Ammon's horn (tissue), 1 donor: Measurements from ENCODE around the gene ARHGAP21.
A peak's percentile ranks its signal among the peaks of the same experiment; 100 is the strongest.
"Not testable (repeated sequence)": the region's sequence is repeated elsewhere in the genome, so short reads cannot be mapped to it uniquely, and the experiment has no call there.

Source experiments
- DNase-seq: peaks from one replicate; pipeline ENCODE4 v3.0.0-alpha.2; 2016; ENCODE audit warnings: low spot score

ARHGAP21 gene

GRCh38 chr10:24723788-24724380 is at the start of gene ARHGAP21:
Gene ARHGAP21, minus strand, starts transcription at chr10:24723887. Its CDS starts 1,988 bp downstream, at chr10:24721899.
- DNase-seq: peak; percentile 81

DNA sequence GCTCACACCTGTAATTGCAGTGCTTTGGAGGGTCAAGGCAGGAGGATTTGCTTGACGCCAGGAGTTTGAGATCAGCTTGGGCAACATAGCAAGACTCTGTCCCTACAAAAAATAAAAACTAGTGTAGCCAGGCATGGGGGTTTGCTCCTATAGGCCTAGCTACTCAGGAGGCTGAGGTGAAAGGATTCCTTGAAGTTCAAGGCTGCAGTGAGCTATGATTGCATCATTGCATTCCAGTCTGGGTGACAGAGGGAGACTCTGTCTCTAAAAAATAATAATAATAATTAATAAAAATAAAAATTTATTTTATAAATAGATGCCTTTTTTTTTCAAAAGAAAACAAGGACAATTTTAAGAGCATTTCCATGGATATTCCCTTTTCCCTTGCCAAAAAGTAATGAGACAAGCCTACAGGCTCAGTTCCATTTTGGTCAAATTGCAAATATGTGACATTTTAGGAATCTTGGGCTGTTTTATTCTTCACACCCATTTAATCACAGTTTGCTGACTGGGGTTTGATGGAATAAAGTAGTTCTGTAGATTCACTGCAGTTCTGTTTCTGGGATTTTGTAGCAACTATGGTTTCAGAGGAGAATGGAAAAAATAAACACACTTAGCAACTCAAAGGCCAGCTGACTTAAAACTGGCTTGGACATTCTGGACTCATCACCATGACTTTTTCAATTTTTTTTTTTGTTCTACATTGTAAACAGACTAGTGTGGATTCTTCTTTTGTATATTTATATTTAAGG is 48.4 kb upstream of the ARHGAP21 start:
- no peak for DNase-seq

DNA sequence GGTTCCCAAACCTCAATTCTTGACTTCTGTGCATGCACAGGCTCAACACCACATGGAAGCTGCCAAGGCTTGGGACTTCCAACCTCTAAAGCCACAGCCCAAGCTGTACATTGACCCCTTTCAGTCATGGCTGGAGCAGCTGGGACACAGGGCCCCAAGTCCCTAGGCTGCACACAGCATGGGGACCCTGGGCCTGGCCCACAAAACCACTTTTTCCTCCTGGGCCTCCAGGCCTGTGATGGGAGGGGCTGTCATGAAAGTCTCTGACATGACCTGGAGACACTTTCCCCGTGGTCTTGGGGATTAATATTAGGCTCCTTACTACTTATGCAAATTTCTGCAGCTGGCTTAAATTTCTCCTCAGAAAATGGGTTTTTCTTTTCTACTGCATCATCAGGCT is 41.3 kb upstream of the ARHGAP21 start:
- not testable (repeated sequence) for DNase-seq

GRCh38 chr10:24762966-24763623 is 39.4 kb upstream of the ARHGAP21 start:
- DNase-seq: no peak

- DNase-seq: no peak
Measured at GRCh38 chr10:24762161-24762924, 38.7 kb upstream of the ARHGAP21 start.

- peak; percentile 6 for DNase-seq
Measured at GRCh38 chr10:24759672-24760071, 36.0 kb upstream of the ARHGAP21 start.

- DNase-seq: not testable (repeated sequence)
Measured at GRCh38 chr10:24758254-24758653, 34.6 kb upstream of the ARHGAP21 start.

DNA sequence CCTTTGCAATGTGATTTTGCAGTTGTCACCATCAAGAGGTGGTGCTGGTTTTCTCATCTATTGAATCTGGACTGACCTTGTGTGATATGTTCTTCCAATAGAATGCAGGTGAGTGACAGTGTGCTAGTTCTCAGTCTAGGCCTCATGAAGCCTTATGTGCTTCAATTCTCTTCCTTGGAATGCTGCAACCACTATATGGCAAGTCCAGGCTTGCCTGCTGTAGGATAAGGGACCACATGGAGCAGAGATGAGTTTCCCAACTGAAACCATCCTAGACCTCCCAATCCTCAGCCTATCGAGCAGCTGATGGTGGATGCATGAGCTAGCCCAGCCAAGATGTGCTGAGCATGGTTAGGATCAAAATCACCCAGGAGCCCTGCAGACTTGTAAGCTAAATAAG is 32.6 kb upstream of the ARHGAP21 start:
- DNase-seq: no peak

GRCh38 chr10:24751716-24752115 is 28.0 kb upstream of the ARHGAP21 start:
- DNase-seq: no peak

GRCh38 chr10:24750695-24751094 is 27.0 kb upstream of the ARHGAP21 start:
- DNase-seq: no peak

DNA sequence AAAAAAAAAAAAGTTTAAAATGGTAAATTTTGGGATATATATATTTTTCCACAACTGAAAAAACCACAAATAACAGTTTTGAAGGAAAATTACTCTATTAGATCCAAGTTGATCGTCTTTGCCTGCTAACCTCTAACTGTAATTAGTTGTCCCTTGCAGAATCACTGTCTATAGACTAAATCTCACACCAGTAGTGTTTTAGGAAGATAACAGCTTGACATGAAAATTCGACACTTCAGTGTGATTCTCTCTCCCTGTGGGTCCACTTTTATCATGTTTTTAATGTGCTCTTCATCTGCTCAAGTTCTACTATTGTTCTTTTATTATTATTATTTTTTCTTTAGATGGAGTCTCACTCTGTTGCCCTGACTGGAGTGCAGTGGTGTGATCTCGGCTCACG is 24.5 kb upstream of the ARHGAP21 start:
- no peak for DNase-seq

- no peak for DNase-seq
Measured at GRCh38 chr10:24744946-24745345, 21.3 kb upstream of the ARHGAP21 start.

DNA sequence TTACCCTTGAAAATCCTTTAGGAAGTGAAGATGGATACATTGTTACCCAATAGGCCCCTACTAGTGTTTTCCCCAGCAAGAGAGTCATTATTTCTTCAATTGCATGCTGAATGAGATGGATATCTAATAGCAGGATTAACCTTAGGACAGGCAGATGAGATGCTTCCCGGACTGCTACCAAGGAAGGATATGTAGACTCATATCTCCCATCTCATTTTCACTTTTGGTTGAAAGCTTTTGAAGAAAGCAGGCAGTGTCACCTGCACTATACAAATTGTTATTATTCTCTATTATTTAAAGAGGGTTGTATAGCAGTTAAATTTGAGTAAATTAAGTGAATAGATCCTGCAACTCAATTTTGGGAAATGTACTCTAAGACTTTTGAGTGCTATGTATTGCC is 17.0 kb upstream of the ARHGAP21 start:
- no peak for DNase-seq

GRCh38 chr10:24737001-24737400 is 13.3 kb upstream of the ARHGAP21 start:
- no peak for DNase-seq

GRCh38 chr10:24731942-24732341 is 8.3 kb upstream of the ARHGAP21 start:
- no peak for DNase-seq

- DNase-seq: no peak
Measured at GRCh38 chr10:24730811-24731210, 7.1 kb upstream of the ARHGAP21 start.

DNA sequence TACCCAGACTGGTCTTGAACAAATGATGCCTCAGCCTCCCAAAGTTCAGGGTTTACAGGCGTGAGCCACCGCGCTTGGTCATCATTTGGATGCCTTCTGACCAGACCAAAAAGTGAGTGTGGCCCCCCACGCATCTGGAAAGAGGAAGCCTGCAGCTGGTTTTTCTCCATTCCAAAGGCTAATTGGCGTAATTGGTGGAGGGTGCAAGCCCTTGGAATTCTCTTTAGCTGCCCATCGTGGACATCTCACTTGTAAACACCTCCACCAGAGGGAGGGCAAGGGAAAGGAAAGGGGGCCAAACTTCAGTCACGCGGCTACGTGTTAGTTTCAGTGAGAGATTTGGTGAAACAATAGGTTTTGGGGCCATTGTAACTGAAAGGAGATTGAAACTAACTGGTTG is 4.1 kb upstream of the ARHGAP21 start:
- no peak for DNase-seq

GRCh38 chr10:24726626-24727025 is 2.9 kb upstream of the ARHGAP21 start:
- no peak for DNase-seq

- DNase-seq: not testable (repeated sequence)
Measured at GRCh38 chr10:24726029-24726428, 2.3 kb upstream of the ARHGAP21 start.

- peak; percentile 99 for DNase-seq
Measured at GRCh38 chr10:24724381-24725228, 918 bp upstream of the ARHGAP21 start.

- DNase-seq: no peak
Measured at GRCh38 chr10:24723386-24723787, 300 bp downstream of the ARHGAP21 start.
